Endothelial cell of umbilical vein (primary cell): ENCODE measurements around the gene XRN1.

Source experiments
- EZH2 ChIP-seq: IDR thresholded peaks from 2 replicates; pipeline ENCODE4 v1.6.1; 2012; ENCODE audit warnings: borderline replicate concordance, low read depth, mild to moderate bottlenecking, moderate library complexity, low read length, inconsistent platforms; ENCODE audit not compliant: severe bottlenecking
- MYC ChIP-seq: IDR thresholded peaks from one replicate; pipeline ENCODE4 v1.6.1; 2011; ENCODE audit warnings: mild to moderate bottlenecking, low read depth, low read length
- POLR2AphosphoS5 ChIP-seq: IDR thresholded peaks from 2 replicates; pipeline ENCODE4 v1.6.1; 2012; ENCODE audit warnings: low read depth, mild to moderate bottlenecking, control low read depth, low read length, moderate library complexity; ENCODE audit not compliant: insufficient read depth
- TF ChIP-seq, protein P1 (sequence below), 2 donors: IDR thresholded peaks; 1 replicate in 1 of 2; 2 replicates in 1 of 2; pipeline ENCODE4 v1.5.1; 2011; ENCODE audit warnings: low read length in 2 of 2, mild to moderate bottlenecking in 2 of 2, moderate library complexity in 2 of 2, control low read depth in 1 of 2, inconsistent platforms in 1 of 2, low read depth in 1 of 2; ENCODE audit not compliant: insufficient read depth in 1 of 2; ENCODE audit errors: extremely low read depth in 1 of 2
- TF ChIP-seq, protein P2 (sequence below): IDR thresholded peaks from 2 replicates; pipeline ENCODE4 v1.6.1; 2011; ENCODE audit not compliant: insufficient read depth, insufficient read length

DNA sequence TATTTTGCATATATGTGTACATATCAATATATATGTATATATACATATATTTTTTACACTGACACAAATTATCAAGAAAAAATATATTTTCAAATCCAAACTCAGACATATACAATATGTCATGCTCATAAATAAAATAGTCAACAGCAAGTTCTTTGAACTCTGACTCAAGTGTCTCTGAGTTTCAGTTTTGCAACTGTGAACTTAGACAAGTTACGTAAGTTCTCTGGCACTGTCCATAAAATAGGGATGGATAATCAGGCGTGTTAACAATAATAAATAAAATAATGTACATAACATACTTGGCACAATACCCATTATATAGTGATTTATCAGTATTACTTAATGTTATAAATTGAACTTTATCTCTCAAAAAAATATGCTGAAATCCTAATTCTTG, 12.1 kb upstream of the XRN1 start:
- TF ChIP-seq, protein P1, sequence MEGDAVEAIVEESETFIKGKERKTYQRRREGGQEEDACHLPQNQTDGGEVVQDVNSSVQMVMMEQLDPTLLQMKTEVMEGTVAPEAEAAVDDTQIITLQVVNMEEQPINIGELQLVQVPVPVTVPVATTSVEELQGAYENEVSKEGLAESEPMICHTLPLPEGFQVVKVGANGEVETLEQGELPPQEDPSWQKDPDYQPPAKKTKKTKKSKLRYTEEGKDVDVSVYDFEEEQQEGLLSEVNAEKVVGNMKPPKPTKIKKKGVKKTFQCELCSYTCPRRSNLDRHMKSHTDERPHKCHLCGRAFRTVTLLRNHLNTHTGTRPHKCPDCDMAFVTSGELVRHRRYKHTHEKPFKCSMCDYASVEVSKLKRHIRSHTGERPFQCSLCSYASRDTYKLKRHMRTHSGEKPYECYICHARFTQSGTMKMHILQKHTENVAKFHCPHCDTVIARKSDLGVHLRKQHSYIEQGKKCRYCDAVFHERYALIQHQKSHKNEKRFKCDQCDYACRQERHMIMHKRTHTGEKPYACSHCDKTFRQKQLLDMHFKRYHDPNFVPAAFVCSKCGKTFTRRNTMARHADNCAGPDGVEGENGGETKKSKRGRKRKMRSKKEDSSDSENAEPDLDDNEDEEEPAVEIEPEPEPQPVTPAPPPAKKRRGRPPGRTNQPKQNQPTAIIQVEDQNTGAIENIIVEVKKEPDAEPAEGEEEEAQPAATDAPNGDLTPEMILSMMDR (IDR thresholded peaks at IDR 0.05; ENCODE audit: extremely low read depth in 1 of 2, insufficient read depth in 1 of 2, low read depth in 1 of 2, low read length in 2 of 2): no peak
- TF ChIP-seq EZH2: no peak
- TF ChIP-seq, protein P2, sequence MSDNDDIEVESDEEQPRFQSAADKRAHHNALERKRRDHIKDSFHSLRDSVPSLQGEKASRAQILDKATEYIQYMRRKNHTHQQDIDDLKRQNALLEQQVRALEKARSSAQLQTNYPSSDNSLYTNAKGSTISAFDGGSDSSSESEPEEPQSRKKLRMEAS: no peak
- no peak for TF ChIP-seq POLR2AphosphoS5
- TF ChIP-seq MYC: no peak
